ENCODE measurements around the gene TMEM138.

The TMEM138 gene

GRCh38 chr11:61349916-61350315 is 12.3 kb upstream of the TMEM138 start:
- no peak for DNase-seq (ENCODE audit: low read depth)
- no peak overlapping the region for H3K4me3 ChIP-seq (replicated peaks; ENCODE audit: low read depth, low read length)
- TF ChIP-seq, protein P1, sequence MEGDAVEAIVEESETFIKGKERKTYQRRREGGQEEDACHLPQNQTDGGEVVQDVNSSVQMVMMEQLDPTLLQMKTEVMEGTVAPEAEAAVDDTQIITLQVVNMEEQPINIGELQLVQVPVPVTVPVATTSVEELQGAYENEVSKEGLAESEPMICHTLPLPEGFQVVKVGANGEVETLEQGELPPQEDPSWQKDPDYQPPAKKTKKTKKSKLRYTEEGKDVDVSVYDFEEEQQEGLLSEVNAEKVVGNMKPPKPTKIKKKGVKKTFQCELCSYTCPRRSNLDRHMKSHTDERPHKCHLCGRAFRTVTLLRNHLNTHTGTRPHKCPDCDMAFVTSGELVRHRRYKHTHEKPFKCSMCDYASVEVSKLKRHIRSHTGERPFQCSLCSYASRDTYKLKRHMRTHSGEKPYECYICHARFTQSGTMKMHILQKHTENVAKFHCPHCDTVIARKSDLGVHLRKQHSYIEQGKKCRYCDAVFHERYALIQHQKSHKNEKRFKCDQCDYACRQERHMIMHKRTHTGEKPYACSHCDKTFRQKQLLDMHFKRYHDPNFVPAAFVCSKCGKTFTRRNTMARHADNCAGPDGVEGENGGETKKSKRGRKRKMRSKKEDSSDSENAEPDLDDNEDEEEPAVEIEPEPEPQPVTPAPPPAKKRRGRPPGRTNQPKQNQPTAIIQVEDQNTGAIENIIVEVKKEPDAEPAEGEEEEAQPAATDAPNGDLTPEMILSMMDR (IDR thresholded peaks at IDR 0.05; ENCODE audit: low read length, missing control alignments): no peak

- H3K4me3 ChIP-seq (replicated peaks; ENCODE audit: low read depth, low read length): no peak overlapping the region
- TF ChIP-seq, protein P1 (IDR thresholded peaks at IDR 0.05; ENCODE audit: low read length, missing control alignments): no peak
- no peak for DNase-seq (ENCODE audit: low read depth)
Observed at GRCh38 chr11:61350336-61350735, 11.8 kb upstream of the TMEM138 start.

GRCh38 chr11:61350803-61351202 is 11.4 kb upstream of the TMEM138 start:
- TF ChIP-seq, protein P1 (IDR thresholded peaks at IDR 0.05; ENCODE audit: low read length, missing control alignments): no peak
- H3K4me3 ChIP-seq (replicated peaks; ENCODE audit: low read depth, low read length): no peak overlapping the region
- no peak for DNase-seq (ENCODE audit: low read depth)

DNA sequence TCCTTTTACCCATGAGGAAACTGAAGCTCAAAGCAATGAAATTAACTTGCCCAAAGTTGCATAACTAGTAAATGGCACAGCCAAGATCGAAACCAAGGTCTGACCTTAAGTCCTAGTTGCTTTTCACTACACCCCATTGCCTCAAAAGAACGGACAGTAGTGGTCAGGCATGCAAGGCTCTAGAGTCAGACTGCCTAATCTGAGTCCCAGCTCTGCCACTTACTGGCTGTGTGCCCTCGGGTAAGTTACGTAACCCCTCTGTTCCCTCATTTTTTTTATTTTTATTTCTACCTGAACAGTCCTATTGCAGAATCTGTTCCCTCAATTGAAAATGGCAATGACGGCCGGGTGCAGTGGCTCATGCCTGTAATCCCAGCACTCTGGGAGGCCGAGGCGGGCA is 10.1 kb upstream of the TMEM138 start:
- no peak for DNase-seq (ENCODE audit: low read depth)
- no peak overlapping the region for H3K4me3 ChIP-seq (replicated peaks; ENCODE audit: low read depth, low read length)

DNA sequence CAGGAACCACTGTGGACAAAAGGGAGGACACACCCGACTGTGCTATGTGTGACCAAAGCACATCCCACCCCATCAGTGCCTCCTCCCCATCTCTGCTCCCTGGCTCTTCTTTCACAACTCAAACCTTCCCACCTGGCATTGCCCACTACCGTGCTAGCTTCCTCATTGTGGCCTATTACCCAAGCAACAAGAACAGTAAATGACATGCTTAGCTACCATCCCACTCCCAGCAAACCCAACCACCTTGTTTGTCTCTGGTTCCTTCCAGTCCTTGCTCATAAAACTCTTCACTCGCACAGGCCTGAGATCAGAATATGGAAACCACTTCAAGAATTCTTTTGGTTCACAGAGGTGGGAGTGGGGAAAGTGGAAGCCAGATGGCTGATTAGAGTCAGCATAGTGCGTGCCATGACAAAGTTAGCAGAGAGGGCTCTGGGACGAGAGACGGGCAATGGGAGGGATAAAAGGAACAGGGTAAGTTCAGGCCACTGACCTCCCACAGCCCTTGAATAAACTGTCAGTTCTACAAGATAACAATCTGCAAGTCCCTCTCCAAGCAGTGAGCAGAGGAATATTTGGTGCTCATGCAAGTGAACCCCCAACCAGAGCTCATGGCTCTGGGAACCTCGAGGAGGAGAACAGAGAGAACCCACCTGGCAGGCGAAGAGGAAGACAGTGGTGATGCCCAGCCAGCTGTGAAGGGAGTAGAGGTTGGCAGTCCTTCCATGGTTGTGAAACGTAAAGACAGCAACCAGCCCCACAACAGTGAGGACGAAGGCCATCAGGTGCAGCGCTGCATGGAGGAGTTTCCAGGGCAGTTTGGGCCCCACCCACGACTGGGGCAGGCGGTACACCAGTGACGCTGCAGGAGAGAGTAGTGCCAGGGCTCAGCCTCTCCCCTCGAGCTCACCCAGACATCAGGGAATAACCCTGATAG is 8.8 kb upstream of the TMEM138 start:
- no peak for DNase-seq (ENCODE audit: low read depth)

More for the DNA sequence above, 10.1 kb upstream of the TMEM138 start:
- TF ChIP-seq, protein P1 (IDR thresholded peaks at IDR 0.05; ENCODE audit: low read length, missing control alignments): no peak

GRCh38 chr11:61354208-61354607 is 8.0 kb upstream of the TMEM138 start:
- DNase-seq (ENCODE audit: low read depth): no peak
- no peak overlapping the region for H3K4me3 ChIP-seq (replicated peaks; ENCODE audit: low read depth, low read length)
- TF ChIP-seq, protein P1 (IDR thresholded peaks at IDR 0.05; ENCODE audit: low read length, missing control alignments): no peak

More for the DNA sequence above, 8.8 kb upstream of the TMEM138 start:
- no peak overlapping the region for H3K4me3 ChIP-seq (replicated peaks; ENCODE audit: low read depth, low read length)
- TF ChIP-seq, protein P1 (IDR thresholded peaks at IDR 0.05; ENCODE audit: low read length, missing control alignments): no peak
